ENCODE measurements around the gene COPG1.

DNA sequence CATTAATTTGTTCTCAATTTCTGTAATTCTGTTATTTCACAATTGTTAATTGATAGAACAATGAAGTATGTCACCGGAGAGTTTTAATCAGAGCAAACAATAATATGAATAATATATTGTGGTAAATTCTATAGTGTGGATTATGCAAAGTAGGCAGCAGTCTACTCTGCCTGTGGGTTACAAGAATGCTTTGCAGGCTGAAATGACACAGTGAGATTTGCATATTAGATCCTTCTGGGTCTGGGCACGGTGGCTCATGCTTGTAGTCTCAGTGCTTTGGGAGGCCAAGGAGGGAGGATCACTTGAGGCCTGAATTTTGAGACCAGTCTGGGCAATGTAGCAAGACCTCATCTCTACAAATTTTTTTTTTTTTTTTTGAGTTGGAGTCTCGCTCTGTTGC, 12.5 kb downstream of the COPG1 start:
- TF ChIP-seq, protein P1, sequence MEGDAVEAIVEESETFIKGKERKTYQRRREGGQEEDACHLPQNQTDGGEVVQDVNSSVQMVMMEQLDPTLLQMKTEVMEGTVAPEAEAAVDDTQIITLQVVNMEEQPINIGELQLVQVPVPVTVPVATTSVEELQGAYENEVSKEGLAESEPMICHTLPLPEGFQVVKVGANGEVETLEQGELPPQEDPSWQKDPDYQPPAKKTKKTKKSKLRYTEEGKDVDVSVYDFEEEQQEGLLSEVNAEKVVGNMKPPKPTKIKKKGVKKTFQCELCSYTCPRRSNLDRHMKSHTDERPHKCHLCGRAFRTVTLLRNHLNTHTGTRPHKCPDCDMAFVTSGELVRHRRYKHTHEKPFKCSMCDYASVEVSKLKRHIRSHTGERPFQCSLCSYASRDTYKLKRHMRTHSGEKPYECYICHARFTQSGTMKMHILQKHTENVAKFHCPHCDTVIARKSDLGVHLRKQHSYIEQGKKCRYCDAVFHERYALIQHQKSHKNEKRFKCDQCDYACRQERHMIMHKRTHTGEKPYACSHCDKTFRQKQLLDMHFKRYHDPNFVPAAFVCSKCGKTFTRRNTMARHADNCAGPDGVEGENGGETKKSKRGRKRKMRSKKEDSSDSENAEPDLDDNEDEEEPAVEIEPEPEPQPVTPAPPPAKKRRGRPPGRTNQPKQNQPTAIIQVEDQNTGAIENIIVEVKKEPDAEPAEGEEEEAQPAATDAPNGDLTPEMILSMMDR (conservative IDR thresholded peaks at IDR 0.05; ENCODE audit: low read depth, low read length), result no peak
- no peak for TF ChIP-seq EZH2 (IDR thresholded peaks at IDR 0.05; ENCODE audit: low read length, unreplicated experiment)
- no peak for TF ChIP-seq EZH2phosphoT487 (IDR thresholded peaks at IDR 0.05; ENCODE audit: borderline replicate concordance, low read length)
